HepG2 (cell line): Measurements from ENCODE around the gene DNAJB11. TPM values are rescaled to one million over a fixed set of nuclear protein-coding genes. Genes with fewer than 3 reads are reported as not detected.

Experiments used
- ATF7 ChIP-seq, 2 experiments: fragments of 450-650 bp in 1 of 2; sonication (generic) in 1 of 2; formaldehyde crosslinking in 1 of 2; IDR thresholded peaks; 2 replicates each; pipeline versions ENCODE4 v1.4.0 to v1.6.1; 2016 to 2020; ENCODE audit warnings: antibody characterized with exemption in 1 of 2, mild to moderate bottlenecking in 1 of 2, missing genetic modification reagents in 1 of 2
- CHCHD3 ChIP-seq: sonication (generic); formaldehyde crosslinking; IDR thresholded peaks from 2 replicates; pipeline ENCODE4 v1.8.0; 2022; ENCODE audit warnings: mild to moderate bottlenecking, missing genetic modification reagents, moderate library complexity
- DR1 ChIP-seq: sonication (generic); formaldehyde crosslinking; IDR thresholded peaks from 2 replicates; pipeline ENCODE4 v1.8.0; 2021; ENCODE audit warnings: mild to moderate bottlenecking, missing genetic modification reagents, inconsistent platforms
- ERF ChIP-seq: IDR thresholded peaks from 2 replicates; pipeline ENCODE4 v1.6.1; 2018; ENCODE audit warnings: missing biosample characterization, missing genetic modification reagents
- GATA4 ChIP-seq: sonication (generic); IDR thresholded peaks from 2 replicates; pipeline ENCODE4 v1.6.1; 2016; ENCODE audit warnings: antibody characterized with exemption, low read depth, borderline replicate concordance
- HNF4G ChIP-seq, 2 experiments: sonication (generic) in 1 of 2; formaldehyde crosslinking in 1 of 2; IDR thresholded peaks; 2 replicates each; pipeline versions ENCODE4 v1.4.0 to v1.6.1; 2011 to 2020; ENCODE audit warnings: borderline replicate concordance in 2 of 2, low read depth in 2 of 2, mild to moderate bottlenecking in 2 of 2, low read length in 1 of 2, missing genetic modification reagents in 1 of 2, moderate library complexity in 1 of 2
- HOXA5 ChIP-seq: sonication (generic); formaldehyde crosslinking; IDR thresholded peaks from 2 replicates; pipeline ENCODE4 v1.4.0; 2020; ENCODE audit warnings: missing genetic modification reagents
- KLF9 ChIP-seq: IDR thresholded peaks from 2 replicates; pipeline ENCODE4 v1.6.1; 2016; ENCODE audit warnings: low read depth
- NONO ChIP-seq, 2 experiments: fragments of 450-650 bp in 1 of 2; sonication (generic) in 1 of 2; formaldehyde crosslinking in 1 of 2; IDR thresholded peaks in 1 of 2; conservative IDR thresholded peaks in 1 of 2; 2 replicates each; pipeline versions ENCODE4 v1.6.1 to v1.8.0; 2017 to 2022; ENCODE audit warnings: mild to moderate bottlenecking in 1 of 2, missing genetic modification reagents in 1 of 2, moderate library complexity in 1 of 2
- NRL ChIP-seq: sonication (generic); formaldehyde crosslinking; IDR thresholded peaks from 2 replicates; pipeline ENCODE4 v1.5.0; 2020; ENCODE audit warnings: missing genetic modification reagents, mild to moderate bottlenecking, moderate library complexity, borderline replicate concordance
- PHB2 ChIP-seq: fragments of 450-650 bp; IDR thresholded peaks from 2 replicates; pipeline ENCODE4 v1.6.1; 2018; ENCODE audit not compliant: partially characterized antibody
- RBM39 ChIP-seq: fragments of 200-400 bp; formaldehyde crosslinking; IDR thresholded peaks from one replicate; pipeline ENCODE4 v1.6.1; 2018; ENCODE audit warnings: antibody characterized with exemption, mild to moderate bottlenecking, low read depth, low read length; ENCODE audit not compliant: poor library complexity, severe bottlenecking
- RFXAP ChIP-seq: sonication (generic); formaldehyde crosslinking; IDR thresholded peaks from 2 replicates; pipeline ENCODE4 v1.4.0; 2020; ENCODE audit warnings: missing genetic modification reagents, borderline replicate concordance
- SAP130 ChIP-seq: IDR thresholded peaks from 2 replicates; pipeline ENCODE4 v1.6.1; 2016; ENCODE audit warnings: low read depth
- ZFY ChIP-seq: sonication (generic); formaldehyde crosslinking; IDR thresholded peaks from 2 replicates; pipeline ENCODE4 v1.4.0; 2020; ENCODE audit warnings: missing genetic modification reagents
- ZNF256 ChIP-seq: sonication (generic); formaldehyde crosslinking; conservative IDR thresholded peaks from 2 replicates; pipeline ENCODE4 v1.4.0; 2020; ENCODE audit warnings: missing genetic modification reagents
- ZNF451 ChIP-seq: sonication (generic); formaldehyde crosslinking; IDR thresholded peaks from 2 replicates; pipeline ENCODE4 v1.5.0; 2020; ENCODE audit warnings: mild to moderate bottlenecking, missing genetic modification reagents
- ZNF460 ChIP-seq: sonication (generic); formaldehyde crosslinking; IDR thresholded peaks from 2 replicates; pipeline ENCODE4 v1.5.1; 2020; ENCODE audit warnings: missing genetic modification reagents, mild to moderate bottlenecking, borderline replicate concordance
- ZNF747 ChIP-seq: sonication (generic); formaldehyde crosslinking; IDR thresholded peaks from 2 replicates; pipeline ENCODE4 v1.8.1; 2023; ENCODE audit warnings: missing genetic modification reagents, mild to moderate bottlenecking, borderline replicate concordance
- ZNF772 ChIP-seq: sonication (generic); formaldehyde crosslinking; IDR thresholded peaks from 2 replicates; pipeline ENCODE4 v1.5.0; 2020; ENCODE audit warnings: mild to moderate bottlenecking, missing genetic modification reagents
- ZNF850 ChIP-seq: sonication (generic); formaldehyde crosslinking; conservative IDR thresholded peaks from 2 replicates; pipeline ENCODE4 v1.9.0; 2021; ENCODE audit warnings: mild to moderate bottlenecking, missing genetic modification reagents
- polyA plus RNA-seq, 8 experiments: library from polyadenylated mRNA; depleted of rRNA in 3 of 8; stranded (reverse) in 7 of 8; unstranded in 1 of 8; fragments of >200 nt; fragmentation: Illumina TruSeq in 4 of 8; extraction: Trizol in 4 of 8; gene quantifications; 2 replicates each; pipeline versions ENCODE4 v1.2.1 to v1.2.3, GENCODE V29; 2011 to 2016; ENCODE audit warnings: low read depth in 4 of 8, missing spikeins in 1 of 8, mixed read lengths in 1 of 8; ENCODE audit not compliant: insufficient read depth in 1 of 8
- total RNA-seq, 5 experiments: library from RNA; depleted of rRNA; stranded (reverse); fragments of >200 nt; fragmentation: Illumina TruSeq; extraction: Trizol; gene quantifications; 2 replicates each; pipeline ENCODE4 v1.2.3, GENCODE V29; 2016; ENCODE audit warnings: low read depth in 1 of 5
- TF ChIP-seq, protein P1 (sequence below): IDR thresholded peaks from 2 replicates; pipeline ENCODE4 v1.6.1; 2016; ENCODE audit warnings: missing biosample characterization, missing genetic modification reagents, low read depth
- TF ChIP-seq, protein P2 (sequence below): IDR thresholded peaks from 2 replicates; pipeline ENCODE4 v1.6.1; 2012; ENCODE audit warnings: low read length, improper control_type of control experiment
- TF ChIP-seq, protein P3 (sequence below): sonication (generic); formaldehyde crosslinking; IDR thresholded peaks from 2 replicates; pipeline ENCODE4 v1.4.0; 2020; ENCODE audit warnings: mild to moderate bottlenecking, missing genetic modification reagents
- TF ChIP-seq, protein P4 (sequence below): sonication (generic); formaldehyde crosslinking; IDR thresholded peaks from 2 replicates; pipeline ENCODE4 v1.5.0; 2020; ENCODE audit warnings: missing genetic modification reagents

DNAJB11 gene
- total and polyA plus RNA-seq, 2 of the 13 experiments (the other 11 are each of a cell fraction or from before 2014, with no cell fraction given), result 41.0 to 132 TPM

- TF ChIP-seq RBM39 (no peak), SAP130 (CRISPR knock-in tag) (no peak), DR1 (CRISPR knock-in tag) (no peak), ZNF451 (CRISPR knock-in tag) (no peak), NRL (CRISPR knock-in tag) (no peak; the same call in 1 of the 2 replicates), NONO (IDR thresholded peaks at IDR 0.05) (no peak), NONO (CRISPR knock-in tag; conservative IDR thresholded peaks at IDR 0.05) (no peak), ERF (CRISPR knock-in tag) (no peak), ZNF460 (CRISPR knock-in tag) (no peak), ZNF256 (CRISPR knock-in tag) (no peak), KLF9 (CRISPR knock-in tag) (no peak), RFXAP (CRISPR knock-in tag) (no peak), CHCHD3 (CRISPR knock-in tag) (no peak), ATF7 (IDR thresholded peaks at IDR 0.05) (no peak), ATF7 (CRISPR knock-in tag; IDR thresholded peaks at IDR 0.05) (0 out of 2 replicates have a peak, but pooled peaks have one; percentile 19), GATA4 (no peak), HNF4G (IDR thresholded peaks at IDR 0.05; ENCODE audit: borderline replicate concordance, low read depth, low read length) (0 out of 2 replicates have a peak, but pooled peaks have one; percentile 8), HNF4G (CRISPR knock-in tag; IDR thresholded peaks at IDR 0.05; ENCODE audit: borderline replicate concordance, low read depth) (no peak), PHB2 (no peak), ZNF772 (CRISPR knock-in tag) (no peak), ZFY (CRISPR knock-in tag) (peak; percentile 40; the same call in 1 of the 2 replicates), ZNF850 (CRISPR knock-in tag) (no peak), ZNF747 (CRISPR knock-in tag) (no peak), HOXA5 (CRISPR knock-in tag) (no peak)
- TF ChIP-seq, protein P1, sequence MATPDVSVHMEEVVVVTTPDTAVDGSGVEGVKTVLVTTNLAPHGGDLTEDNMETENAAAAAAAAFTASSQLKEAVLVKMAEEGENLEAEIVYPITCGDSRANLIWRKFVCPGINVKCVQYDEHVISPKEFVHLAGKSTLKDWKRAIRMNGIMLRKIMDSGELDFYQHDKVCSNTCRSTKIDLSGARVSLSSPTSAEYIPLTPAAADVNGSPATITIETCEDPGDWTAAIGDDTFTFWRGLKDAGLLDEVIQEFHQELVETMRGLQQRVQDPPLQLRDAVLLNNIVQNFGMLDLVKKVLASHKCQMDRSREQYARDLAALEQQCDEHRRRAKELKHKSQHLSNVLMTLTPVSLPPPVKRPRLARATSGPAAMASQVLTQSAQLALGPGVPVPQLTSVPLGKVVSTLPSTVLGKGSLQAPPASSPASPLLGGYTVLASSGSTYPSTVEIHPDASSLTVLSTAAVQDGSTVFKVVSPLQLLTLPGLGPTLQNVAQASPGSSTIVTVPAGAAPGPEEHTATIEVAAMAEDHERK (CRISPR knock-in tag), result no peak
- TF ChIP-seq, protein P2, sequence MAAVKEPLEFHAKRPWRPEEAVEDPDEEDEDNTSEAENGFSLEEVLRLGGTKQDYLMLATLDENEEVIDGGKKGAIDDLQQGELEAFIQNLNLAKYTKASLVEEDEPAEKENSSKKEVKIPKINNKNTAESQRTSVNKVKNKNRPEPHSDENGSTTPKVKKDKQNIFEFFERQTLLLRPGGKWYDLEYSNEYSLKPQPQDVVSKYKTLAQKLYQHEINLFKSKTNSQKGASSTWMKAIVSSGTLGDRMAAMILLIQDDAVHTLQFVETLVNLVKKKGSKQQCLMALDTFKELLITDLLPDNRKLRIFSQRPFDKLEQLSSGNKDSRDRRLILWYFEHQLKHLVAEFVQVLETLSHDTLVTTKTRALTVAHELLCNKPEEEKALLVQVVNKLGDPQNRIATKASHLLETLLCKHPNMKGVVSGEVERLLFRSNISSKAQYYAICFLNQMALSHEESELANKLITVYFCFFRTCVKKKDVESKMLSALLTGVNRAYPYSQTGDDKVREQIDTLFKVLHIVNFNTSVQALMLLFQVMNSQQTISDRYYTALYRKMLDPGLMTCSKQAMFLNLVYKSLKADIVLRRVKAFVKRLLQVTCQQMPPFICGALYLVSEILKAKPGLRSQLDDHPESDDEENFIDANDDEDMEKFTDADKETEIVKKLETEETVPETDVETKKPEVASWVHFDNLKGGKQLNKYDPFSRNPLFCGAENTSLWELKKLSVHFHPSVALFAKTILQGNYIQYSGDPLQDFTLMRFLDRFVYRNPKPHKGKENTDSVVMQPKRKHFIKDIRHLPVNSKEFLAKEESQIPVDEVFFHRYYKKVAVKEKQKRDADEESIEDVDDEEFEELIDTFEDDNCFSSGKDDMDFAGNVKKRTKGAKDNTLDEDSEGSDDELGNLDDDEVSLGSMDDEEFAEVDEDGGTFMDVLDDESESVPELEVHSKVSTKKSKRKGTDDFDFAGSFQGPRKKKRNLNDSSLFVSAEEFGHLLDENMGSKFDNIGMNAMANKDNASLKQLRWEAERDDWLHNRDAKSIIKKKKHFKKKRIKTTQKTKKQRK, result no peak
- TF ChIP-seq, protein P3, sequence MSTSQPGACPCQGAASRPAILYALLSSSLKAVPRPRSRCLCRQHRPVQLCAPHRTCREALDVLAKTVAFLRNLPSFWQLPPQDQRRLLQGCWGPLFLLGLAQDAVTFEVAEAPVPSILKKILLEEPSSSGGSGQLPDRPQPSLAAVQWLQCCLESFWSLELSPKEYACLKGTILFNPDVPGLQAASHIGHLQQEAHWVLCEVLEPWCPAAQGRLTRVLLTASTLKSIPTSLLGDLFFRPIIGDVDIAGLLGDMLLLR (CRISPR knock-in tag), result no peak
- TF ChIP-seq, protein P4, sequence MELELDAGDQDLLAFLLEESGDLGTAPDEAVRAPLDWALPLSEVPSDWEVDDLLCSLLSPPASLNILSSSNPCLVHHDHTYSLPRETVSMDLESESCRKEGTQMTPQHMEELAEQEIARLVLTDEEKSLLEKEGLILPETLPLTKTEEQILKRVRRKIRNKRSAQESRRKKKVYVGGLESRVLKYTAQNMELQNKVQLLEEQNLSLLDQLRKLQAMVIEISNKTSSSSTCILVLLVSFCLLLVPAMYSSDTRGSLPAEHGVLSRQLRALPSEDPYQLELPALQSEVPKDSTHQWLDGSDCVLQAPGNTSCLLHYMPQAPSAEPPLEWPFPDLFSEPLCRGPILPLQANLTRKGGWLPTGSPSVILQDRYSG (CRISPR knock-in tag), result no peak
Measured at GRCh38 chr3:186594591-186595113, 24.1 kb downstream of the DNAJB11 start (continued).
